SW480 (cell line): ENCODE results near the gene TUT4.

Experiments used
- DNase-seq: peaks from one replicate; pipeline ENCODE4 v3.0.0-alpha.2; 2016; ENCODE audit warnings: low spot score

The TUT4 gene

DNA sequence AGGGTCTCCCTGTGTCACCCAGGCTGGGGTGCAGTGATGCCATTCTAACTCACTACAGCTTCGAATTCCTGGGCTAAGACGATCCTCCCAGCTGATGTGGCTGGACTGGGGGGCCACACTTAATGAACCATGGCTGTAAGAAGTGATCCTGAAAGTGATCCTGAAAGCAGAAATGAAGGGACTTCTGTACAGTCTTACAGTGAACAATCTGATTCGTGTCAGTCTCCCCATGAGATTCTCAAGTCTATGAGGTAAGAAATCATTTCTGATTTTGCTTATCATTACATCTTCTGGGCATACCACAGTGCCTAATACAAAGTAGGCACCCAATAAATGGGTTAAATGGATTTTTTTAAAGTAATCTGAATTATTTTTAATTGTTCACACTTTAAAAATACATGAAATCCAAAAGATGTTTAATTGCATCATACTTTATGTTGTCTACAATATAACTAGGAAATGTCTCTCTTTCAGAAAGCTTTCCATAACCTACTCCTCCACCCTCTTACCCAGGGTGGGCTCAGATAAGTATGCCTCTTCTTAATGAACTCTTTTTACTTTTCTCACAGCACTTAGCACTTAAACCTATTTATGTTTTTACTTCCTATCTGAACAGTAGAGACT, 21.5 kb downstream of the TUT4 start:
- DNase-seq: no peak

- DNase-seq: no peak
Measured at GRCh38 chr1:52530563-52531144, 22.2 kb downstream of the TUT4 start.

- no peak for DNase-seq
Measured at GRCh38 chr1:52523376-52523775, 29.5 kb downstream of the TUT4 start.

DNA sequence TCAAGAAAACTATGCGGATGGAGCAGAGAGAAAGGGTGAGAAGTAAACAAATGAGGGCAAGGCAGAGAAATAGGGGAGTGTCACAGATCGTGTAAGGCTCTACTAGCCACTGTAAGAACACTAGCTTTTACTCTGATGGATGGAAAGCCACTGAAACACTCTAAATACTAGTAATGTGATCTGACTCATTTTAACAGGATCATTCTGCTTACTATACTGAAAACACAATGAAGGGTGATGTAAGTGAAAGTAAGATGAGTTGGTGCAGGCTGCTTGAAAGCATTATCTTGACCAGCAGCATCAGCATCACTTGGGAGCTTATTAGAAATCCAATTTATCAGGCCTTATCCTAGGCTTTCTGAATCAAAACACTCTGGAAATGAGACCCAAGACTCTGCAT, 32.7 kb downstream of the TUT4 start:
- DNase-seq: peak; percentile 42

DNA sequence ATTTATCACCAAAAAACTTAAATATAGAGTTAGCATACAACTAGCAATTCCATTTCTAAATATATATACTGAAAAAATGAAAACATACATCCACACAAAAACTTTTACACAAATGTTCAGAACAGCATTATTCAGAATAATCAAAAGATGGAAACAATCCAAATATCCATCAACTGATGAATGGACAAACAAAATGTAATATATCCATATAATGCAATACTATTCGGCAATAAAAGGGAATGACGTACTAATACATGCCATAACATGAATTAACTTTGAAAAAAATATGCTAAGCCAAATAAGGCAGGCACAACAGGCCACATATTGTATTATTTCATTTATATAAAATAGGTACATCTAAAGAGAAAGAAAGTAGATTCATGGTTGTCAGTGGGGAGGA, 33.9 kb downstream of the TUT4 start:
- no peak for DNase-seq

DNA sequence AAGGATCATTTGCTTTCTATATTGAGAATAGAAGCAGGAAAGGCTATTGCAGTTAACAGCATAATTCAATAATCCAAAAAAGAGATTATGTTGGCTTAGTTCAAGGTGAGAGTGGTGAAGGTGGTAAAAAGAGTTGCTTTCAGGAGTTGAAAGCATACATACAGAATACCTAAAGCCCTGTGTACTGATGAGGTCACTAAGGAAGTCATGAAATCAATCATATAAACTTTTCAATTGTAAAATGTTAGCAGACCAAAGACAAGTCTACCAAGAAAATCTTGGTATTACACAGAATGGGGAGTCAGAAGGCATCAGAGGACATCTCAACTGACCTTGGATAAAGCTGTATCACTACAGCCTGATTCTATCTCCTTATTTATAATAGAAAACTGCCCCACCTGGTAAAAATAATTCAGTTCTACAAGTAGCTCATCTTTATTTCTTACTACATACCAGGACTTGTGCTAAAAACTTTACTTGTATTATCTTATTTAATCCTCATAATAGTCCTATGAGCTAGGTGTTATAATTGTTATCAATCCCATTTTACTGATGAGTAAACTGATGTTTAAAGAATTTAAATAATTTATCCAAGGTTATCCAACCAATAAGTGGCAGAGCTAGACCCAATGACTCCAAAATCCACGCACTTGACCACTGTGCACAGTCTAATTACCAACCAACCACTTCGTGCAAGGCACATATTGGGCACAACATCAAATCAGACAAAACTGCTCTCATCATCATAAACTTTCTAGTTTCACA, 40.9 kb downstream of the TUT4 start:
- no peak for DNase-seq

DNA sequence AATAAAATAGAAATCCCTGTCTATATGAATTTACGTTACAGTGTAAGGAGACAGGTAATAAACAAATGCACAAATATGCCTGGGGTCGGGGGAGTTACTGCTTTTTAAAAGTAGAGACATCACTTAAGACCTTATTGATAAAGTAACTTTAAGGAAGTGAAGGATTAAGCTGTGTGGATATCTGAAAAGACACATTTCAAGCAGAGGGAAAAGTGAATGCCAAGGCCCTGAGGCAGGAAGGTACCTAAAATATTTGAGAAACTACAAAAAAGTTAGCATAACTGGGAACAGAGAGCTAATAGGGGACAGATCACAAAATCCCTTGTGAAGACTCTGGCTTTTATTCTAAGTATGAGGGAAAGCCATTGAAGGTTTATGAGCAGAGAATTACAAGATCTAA, 41.5 kb downstream of the TUT4 start:
- DNase-seq: no peak

- DNase-seq: no peak
Measured at GRCh38 chr1:52506920-52507546, 45.9 kb downstream of the TUT4 start.

- no peak for DNase-seq
Measured at GRCh38 chr1:52506349-52506748, 46.5 kb downstream of the TUT4 start.

- no peak for DNase-seq
Measured at GRCh38 chr1:52504720-52505119, 48.2 kb downstream of the TUT4 start.

GRCh38 chr1:52503706-52504105, 49.2 kb downstream of the TUT4 start:
- DNase-seq: no peak

- no peak for DNase-seq
Measured at GRCh38 chr1:52502789-52503188, 50.1 kb downstream of the TUT4 start.

DNA sequence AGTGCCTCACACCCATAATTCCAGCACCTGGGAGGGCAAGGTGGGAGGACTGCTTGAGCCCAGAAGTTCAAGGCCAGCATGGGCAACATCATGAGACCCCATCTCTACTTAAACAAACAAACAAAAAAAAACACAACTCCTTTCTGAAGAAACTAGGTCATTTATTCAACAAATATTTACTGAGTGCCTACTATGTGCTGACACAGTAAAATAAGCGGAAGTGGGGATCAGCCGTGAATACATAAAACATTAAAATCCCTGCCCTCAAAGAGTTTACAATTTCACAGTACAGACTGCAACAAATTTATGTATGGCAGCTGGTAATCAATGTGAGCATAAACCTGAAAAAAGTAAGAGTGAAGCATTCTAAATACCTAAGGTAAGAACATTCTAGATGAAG, 65.3 kb downstream of the TUT4 start:
- DNase-seq: no peak

DNA sequence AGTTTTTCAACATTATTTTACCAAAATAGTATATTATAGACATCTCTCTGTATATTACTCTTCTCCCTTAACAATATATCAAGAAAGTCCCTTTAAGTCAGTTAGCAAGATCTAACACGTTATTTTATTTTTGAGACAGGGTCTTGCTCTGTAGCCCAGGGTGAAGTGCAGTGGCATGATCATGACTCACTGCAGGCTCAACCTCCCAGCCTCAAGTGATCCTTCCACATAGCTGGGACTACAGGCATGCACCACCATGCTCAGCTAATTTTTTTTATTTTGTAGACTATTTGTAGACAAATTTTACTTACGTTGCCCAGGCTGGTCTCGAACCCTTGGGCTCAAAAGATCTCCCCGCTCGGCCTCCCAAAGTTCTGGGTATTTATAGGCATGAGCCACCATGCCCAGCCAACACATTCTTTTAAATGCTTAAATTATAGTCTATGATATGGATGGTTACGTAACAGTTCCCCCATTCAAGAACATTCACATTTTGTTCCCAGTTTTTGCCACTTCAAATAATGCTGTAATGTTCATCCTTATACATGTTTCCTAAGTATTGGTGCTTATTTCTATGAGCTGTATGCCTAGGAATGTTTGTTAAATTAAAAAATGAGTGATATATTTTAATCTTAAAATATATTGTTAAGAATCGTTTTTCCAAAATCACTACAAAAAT, 70.4 kb downstream of the TUT4 start:
- no peak for DNase-seq

DNA sequence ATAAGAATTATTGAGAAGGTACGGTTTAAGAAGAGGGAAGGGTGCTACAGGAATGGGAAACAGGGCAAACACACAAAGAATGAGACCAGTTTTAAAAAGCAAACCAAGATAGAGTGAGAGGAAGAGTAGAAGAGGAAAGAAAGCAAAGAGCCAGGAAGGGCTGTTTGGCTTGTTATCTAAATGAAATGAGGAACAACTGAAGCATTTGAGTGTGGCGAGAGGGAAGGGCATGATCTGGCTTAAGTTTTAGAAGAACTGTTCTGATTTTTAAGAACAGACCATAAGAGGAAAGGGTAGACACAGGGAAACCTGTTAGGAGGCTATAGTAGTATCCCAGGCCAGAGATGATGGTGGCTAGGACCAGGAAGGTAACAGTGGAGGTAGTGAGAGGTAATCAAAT, 73.8 kb downstream of the TUT4 start:
- DNase-seq: no peak

DNA sequence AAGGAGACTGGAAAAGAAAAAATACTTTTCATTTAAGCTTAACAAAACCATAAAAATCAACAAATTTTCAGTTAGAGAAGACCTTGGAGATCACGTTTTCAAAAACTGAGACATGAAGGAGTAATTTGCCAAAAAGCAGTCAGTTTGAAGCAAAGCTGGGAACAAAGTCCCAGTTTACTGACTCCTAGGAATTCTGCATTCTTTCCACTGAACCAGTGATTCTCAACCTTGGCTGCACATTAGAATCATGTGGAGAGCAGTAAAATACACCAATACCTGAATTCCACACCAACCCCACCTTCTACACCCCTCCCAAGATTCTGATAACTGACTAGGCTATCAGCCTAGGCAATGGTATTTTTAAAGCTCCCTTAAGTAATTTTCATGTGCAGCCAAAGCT, 75.0 kb downstream of the TUT4 start:
- no peak for DNase-seq

DNA sequence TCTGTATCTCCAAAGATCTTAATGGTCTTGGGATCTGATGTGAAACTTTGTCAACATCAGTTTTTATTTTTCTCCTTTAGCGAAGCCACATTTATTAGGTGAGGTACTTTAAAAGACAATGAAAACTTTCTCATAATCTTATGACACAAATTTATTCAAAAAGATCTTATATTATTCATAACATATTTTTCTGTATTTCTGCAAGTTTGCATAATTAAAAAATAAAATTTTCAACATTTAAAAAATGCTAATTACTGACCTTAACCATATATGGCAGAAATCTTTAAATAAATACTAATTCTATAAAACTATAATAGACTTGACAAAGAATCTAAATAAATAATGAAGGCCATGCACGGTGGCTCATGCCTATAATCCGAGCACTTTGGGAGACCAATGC, 75.9 kb downstream of the TUT4 start:
- no peak for DNase-seq

GRCh38 chr1:52474807-52475206, 78.1 kb downstream of the TUT4 start:
- no peak for DNase-seq

DNA sequence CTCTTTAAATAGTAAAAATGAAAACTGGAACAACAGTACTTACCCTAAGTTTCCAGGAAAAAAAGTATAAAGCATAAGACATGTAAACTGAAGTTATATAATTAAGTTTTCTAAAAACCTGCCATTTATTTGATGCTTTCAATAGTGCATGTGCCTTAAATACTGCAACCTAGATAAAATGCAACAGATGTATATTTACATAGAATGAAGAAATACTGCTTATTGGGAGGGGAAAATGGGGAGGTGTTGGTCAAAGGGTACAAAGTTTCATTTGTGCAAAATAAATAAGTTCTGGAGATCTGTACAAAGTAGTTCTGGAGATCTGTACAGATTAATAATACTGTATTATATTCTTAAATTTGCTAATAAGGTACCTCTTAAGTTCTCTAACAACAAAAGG, 79.9 kb downstream of the TUT4 start:
- DNase-seq: no peak

DNA sequence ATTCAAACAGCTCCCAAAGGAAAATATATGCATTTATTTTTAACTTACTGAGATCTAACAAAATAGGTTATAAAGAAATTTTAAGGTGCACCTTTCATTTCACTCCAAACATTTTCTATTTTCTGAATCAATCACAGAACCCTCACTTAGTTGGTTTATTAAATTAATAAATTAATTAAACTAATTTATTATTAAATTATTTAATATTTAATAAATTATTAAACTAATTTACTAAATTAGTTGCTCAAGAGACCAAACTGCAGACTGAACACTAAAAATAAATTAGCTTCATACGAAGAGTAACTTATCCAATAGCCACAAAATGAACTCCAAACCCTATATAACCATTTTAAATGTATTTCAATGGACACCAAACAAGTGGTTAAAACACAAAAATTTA, 80.5 kb downstream of the TUT4 start:
- no peak for DNase-seq

DNA sequence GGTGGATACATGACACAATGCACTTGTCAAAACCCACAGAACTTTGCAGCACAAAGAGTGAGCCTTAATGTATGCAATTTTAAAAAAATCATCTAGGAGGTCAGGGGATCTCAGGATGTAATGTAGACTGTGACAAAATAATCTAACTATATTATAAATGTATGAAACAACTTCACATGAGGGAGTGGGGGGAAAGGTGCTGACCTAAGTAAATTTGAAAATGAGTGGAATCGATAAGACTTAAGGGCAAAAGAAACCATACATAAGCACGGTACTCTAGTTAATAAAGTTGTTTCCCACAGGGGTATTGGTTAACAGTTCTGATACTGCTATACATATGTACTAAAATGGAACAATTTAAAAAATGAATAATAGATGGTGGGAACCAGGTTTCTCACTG, 83.8 kb downstream of the TUT4 start:
- DNase-seq: no peak

DNA sequence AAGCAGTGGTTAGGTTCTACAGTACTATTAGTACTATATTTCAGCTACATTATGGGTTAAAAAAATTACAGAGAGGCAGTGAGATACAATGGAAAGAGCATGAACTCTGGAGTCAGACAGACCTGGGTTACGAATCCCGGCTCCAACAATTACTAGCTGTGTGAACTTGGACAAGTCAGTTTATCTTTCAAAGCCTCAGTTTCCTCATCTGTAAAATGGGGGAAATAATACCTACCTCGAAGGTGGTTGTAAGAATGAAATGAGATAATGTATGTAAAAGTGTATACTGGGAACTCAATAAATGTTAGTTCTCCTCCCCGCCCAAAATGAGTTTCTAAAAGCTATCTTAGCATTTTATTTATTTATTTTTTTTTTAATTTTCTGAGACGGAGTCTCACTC, 89.0 kb downstream of the TUT4 start:
- DNase-seq: no peak

- DNase-seq: no peak
Measured at GRCh38 chr1:52461821-52462220, 91.1 kb downstream of the TUT4 start.
